K562 (cell line): ENCODE measurements around the gene STX11. TPM values are rescaled to one million over a fixed set of nuclear protein-coding genes. Genes with fewer than 3 reads are reported as not detected.

ENCODE experiments used
- ATAC-seq: fragments of 200-7000 bp; cut with Tn5 transposase; 3 replicates; pipeline ENCODE4 v1.9.1; 2020; ENCODE audit warnings: moderate library complexity
- BruUV-seq: library from RNA; stranded (reverse); fragments of 400-500 nt; replicated peaks from 2 replicates; lab custom pipeline; 2021; lab: Mats Ljungman, UMichigan
- CTCF ChIA-PET: fragments of 300-600 bp; formaldehyde crosslinking; extraction: SDS; loops from one replicate; lab custom pipeline; 2021; ENCODE audit warnings: low intra/inter-chr PET ratio; lab: Yijun Ruan, JAX
- POLR2A ChIA-PET: fragments of 300-600, 350-650 bp; sonication (Branson Sonifier 250); formaldehyde crosslinking; extraction: SDS; loops from one replicate; lab custom pipeline; 2021; ENCODE audit warnings: antibody characterized with exemption, inconsistent platforms; lab: Yijun Ruan, JAX
- DNase-seq, 4 experiments: peaks; one replicate each; pipeline versions ENCODE4 v3.0.0 to v3.0.0-alpha.2; 2011 to 2018; ENCODE audit warnings: low spot score in 3 of 4, mixed read lengths in 3 of 4; ENCODE audit errors: extremely low read depth in 1 of 4
- FAIRE-seq: peaks from 2 replicates; lab custom pipeline; 2011; peaks lifted over from hg19 to GRCh38; lab: Jason Lieb, UNC
- H2AFZ ChIP-seq: 2 replicates; pipeline ENCODE4 v1.6.0; 2011; ENCODE audit warnings: low read depth, low read length, control low read depth, inconsistent platforms
- H3K27ac ChIP-seq: fragments of 200-600 bp; 3 replicates; pipeline ENCODE4 v1.8.0; 2011; ENCODE audit warnings: low read depth, mild to moderate bottlenecking, control low read depth, inconsistent platforms, low read length, moderate library complexity, mixed read lengths; ENCODE audit errors: extremely low read depth
- H3K27me3 ChIP-seq, 2 experiments: fragments of 300-600 bp in 1 of 2; 2 replicates in 1 of 2; 3 replicates in 1 of 2; pipeline versions ENCODE4 v1.6.0 to v1.8.0; 2011; ENCODE audit warnings: inconsistent platforms in 2 of 2, low read length in 2 of 2, mild to moderate bottlenecking in 1 of 2, mixed read lengths in 1 of 2, moderate library complexity in 1 of 2; ENCODE audit not compliant: control insufficient read depth in 2 of 2, insufficient read depth in 2 of 2
- H3K36me3 ChIP-seq: fragments of 300-600 bp; 3 replicates; pipeline ENCODE4 v1.8.0; 2011; ENCODE audit warnings: mild to moderate bottlenecking, low read length, inconsistent platforms; ENCODE audit not compliant: control insufficient read depth, insufficient read depth
- H3K4me1 ChIP-seq, 2 experiments: fragments of 200-600 bp in 1 of 2; replicated peaks in 1 of 2; 2 replicates in 1 of 2; 3 replicates in 1 of 2; pipeline versions ENCODE4 v1.5.1 to v1.8.0; 2011; ENCODE audit warnings: inconsistent platforms in 2 of 2, low read length in 2 of 2, mild to moderate bottlenecking in 1 of 2, mixed read lengths in 1 of 2, moderate library complexity in 1 of 2; ENCODE audit not compliant: control insufficient read depth in 2 of 2, insufficient read depth in 2 of 2
- H3K4me2 ChIP-seq: 2 replicates; pipeline ENCODE4 v1.6.1; 2011; ENCODE audit warnings: low read length, control low read depth, inconsistent platforms, mixed read lengths; ENCODE audit not compliant: insufficient read depth
- H3K4me3 ChIP-seq: fragments of 200-600 bp; sonication (generic), shearing (Covaris generic); 2 replicates; pipeline ENCODE4 v1.5.1; 2016; ENCODE audit warnings: control low read depth, inconsistent platforms
- H3K79me2 ChIP-seq: fragments of 200-600 bp; 3 replicates; pipeline ENCODE4 v1.8.0; 2011; ENCODE audit warnings: low read length, inconsistent platforms; ENCODE audit not compliant: control insufficient read depth, insufficient read depth
- H3K9ac ChIP-seq, 2 experiments: 2 replicates each; pipeline versions ENCODE4 v1.6.0 to v1.6.1; 2011; ENCODE audit warnings: low read depth in 2 of 2, low read length in 2 of 2, control low read depth in 1 of 2, inconsistent platforms in 1 of 2, mild to moderate bottlenecking in 1 of 2, mixed read lengths in 1 of 2; ENCODE audit not compliant: insufficient read depth in 1 of 2
- H3K9me1 ChIP-seq: one replicate; pipeline ENCODE4 v1.6.0; 2011; ENCODE audit warnings: inconsistent platforms, mild to moderate bottlenecking, low read length, moderate library complexity; ENCODE audit not compliant: control insufficient read depth, insufficient read depth
- H3K9me3 ChIP-seq: replicated peaks from 2 replicates; pipeline ENCODE4 v1.5.1; 2011; ENCODE audit warnings: low read depth, low read length, inconsistent platforms; ENCODE audit not compliant: control insufficient read depth, insufficient read depth
- H4K20me1 ChIP-seq: replicated peaks from 2 replicates; pipeline ENCODE4 v1.6.1; 2011; ENCODE audit warnings: low read length, inconsistent platforms, mixed read lengths; ENCODE audit not compliant: control insufficient read depth, insufficient read depth
- REST ChIP-seq, 2 experiments: fragments of 450-650 bp; formaldehyde crosslinking in 1 of 2; IDR thresholded peaks; 2 replicates each; pipeline versions ENCODE4 v1.4.0 to v1.6.1; 2014 to 2020; ENCODE audit warnings: mild to moderate bottlenecking in 2 of 2, borderline replicate concordance in 1 of 2, low read depth in 1 of 2
- TEAD1 ChIP-seq, 2 experiments: fragments of 450-650 bp in 1 of 2; sonication (generic) in 1 of 2; formaldehyde crosslinking; IDR thresholded peaks; 2 replicates each; pipeline versions ENCODE4 v1.4.0 to v1.8.0; 2020 to 2022; ENCODE audit warnings: mild to moderate bottlenecking in 2 of 2, missing genetic modification reagents in 1 of 2
- WGBS: fragments of 100-300 bp; shearing (Covaris generic); methylation state at CpG from one replicate; pipeline ENCODE4 v1.1.6; 2016; ENCODE audit warnings: low coverage, mixed read lengths; ENCODE audit not compliant: insufficient coverage; ENCODE audit errors: missing lambda C conversion rate; 5-methylcytosine and 5-hydroxymethylcytosine counted together
- in situ Hi-C: fragments of 300-500 bp; cut with MboI; formaldehyde crosslinking; loops from 4 replicates; pipeline ENCODE4 v1.15.0; 2018; ENCODE audit warnings: inconsistent platforms, mixed read lengths
- intact Hi-C: fragments of 100-400 bp; cut with micrococcal nuclease; formaldehyde crosslinking; loops from 2 replicates; pipeline ENCODE4 v1.14.2; 2022
- polyA plus RNA-seq, 8 experiments: library from polyadenylated mRNA; depleted of rRNA in 4 of 8; stranded (reverse) in 5 of 8; unstranded in 3 of 8; fragments of >200 nt; fragmentation: Nextera tagmentation in 2 of 8; fragmentation: Illumina TruSeq in 1 of 8; extraction: Ambion mirVana in 2 of 8; extraction: Trizol in 1 of 8; gene quantifications; 2 replicates each; pipeline versions ENCODE4 v1.2.1 to v1.2.3, GENCODE V29; 2011 to 2014; ENCODE audit warnings: inconsistent platforms in 1 of 8, missing spikeins in 1 of 8
- total RNA-seq, 7 experiments: library from RNA; depleted of rRNA in 6 of 7; stranded (reverse); fragments of >200 nt in 6 of 7; fragmentation: Illumina TruSeq in 2 of 7; extraction: Trizol in 2 of 7; gene quantifications; 2 replicates each; pipeline versions ENCODE4 v1.2.1 to v1.2.3, GENCODE V29; 2011 to 2021; ENCODE audit warnings: low replicate concordance in 1 of 7

Gene STX11
- total and polyA plus RNA-seq, 9 of the 15 experiments (the other 6 are each of a cell fraction or from before 2014, with no cell fraction given), result 0.06 to 0.73 (median 0.40) TPM

- H3K79me2 ChIP-seq, result no peaks in the 10 kb centered on the region
- H3K27me3 ChIP-seq, result no peaks in the 10 kb centered on the region
- in situ Hi-C loops (no loop called here), intact Hi-C loops (no loop called here)
- H3K4me1 ChIP-seq, result peaks cover 0 to 16% of the 10 kb centered on the region in 2 experiments; a peak in 3 of 5 replicates
- no peaks in the 10 kb centered on the region for H3K36me3 ChIP-seq
- peak overlapping the region in 1 of 2 experiments; percentile 29; a peak in 1 of 4 replicates for H3K9ac ChIP-seq
- POLR2A ChIA-PET, result interaction anchor here (0.7 to 1.3 kb wide), 6 partner anchors 9 to 52 kb away, joined by 3 to 4 read pairs (median 3); partner anchors contain the start of gene SF3B5
- TF ChIP-seq TEAD1 (CRISPR knock-in tag; IDR thresholded peaks at IDR 0.05) (no peak), REST (IDR thresholded peaks at IDR 0.05; ENCODE audit: borderline replicate concordance) (no peak), REST (CRISPR knock-in tag; IDR thresholded peaks at IDR 0.05; ENCODE audit: low read depth) (no peak)
- no peak for DNase-seq
- CTCF ChIA-PET, result no interaction called here
- no peak overlapping the region for H3K4me3 ChIP-seq
- WGBS, result 3% methylated on average over 2 of the region's 2 CpGs
- H4K20me1 ChIP-seq, result no peaks in the 10 kb centered on the region
- no peak for ATAC-seq
- H3K27ac ChIP-seq, result peak overlapping the region; percentile 64
- H2AFZ ChIP-seq, result peak overlapping the region; percentile 76
- BruUV-seq, result no TSS peak
- H3K9me3 ChIP-seq, result no peaks in the 10 kb centered on the region
- H3K4me2 ChIP-seq, result no peak overlapping the region
- no peaks in the 10 kb centered on the region for H3K9me1 ChIP-seq
- FAIRE-seq, result no peak
These were observed 26.9 kb upstream of the STX11 start for GRCh38 chr6:144123421-144123820.
